GM12892 (cell line): Measurements from ENCODE around the gene GPR153.

Experiments
- DNase-seq: peaks from one replicate; pipeline ENCODE4 v3.0.0; 2011; ENCODE audit not compliant: insufficient read length
- FAIRE-seq: peaks from 2 replicates; lab custom pipeline; 2011; peaks lifted over from hg19 to GRCh38; lab: Jason Lieb, UNC
- POLR2A ChIP-seq: IDR thresholded peaks from 2 replicates; pipeline ENCODE4 v1.6.1; 2011; ENCODE audit warnings: low read depth, low read length, control low read depth
- POLR2AphosphoS5 ChIP-seq: IDR thresholded peaks from 2 replicates; pipeline ENCODE4 v1.6.1; 2011; ENCODE audit warnings: low read depth, low read length, control low read depth
- TAF1 ChIP-seq: IDR thresholded peaks from 2 replicates; pipeline ENCODE4 v1.6.1; 2011; ENCODE audit warnings: low read depth, mild to moderate bottlenecking, control low read depth, low read length, borderline replicate concordance

Gene GPR153

DNA sequence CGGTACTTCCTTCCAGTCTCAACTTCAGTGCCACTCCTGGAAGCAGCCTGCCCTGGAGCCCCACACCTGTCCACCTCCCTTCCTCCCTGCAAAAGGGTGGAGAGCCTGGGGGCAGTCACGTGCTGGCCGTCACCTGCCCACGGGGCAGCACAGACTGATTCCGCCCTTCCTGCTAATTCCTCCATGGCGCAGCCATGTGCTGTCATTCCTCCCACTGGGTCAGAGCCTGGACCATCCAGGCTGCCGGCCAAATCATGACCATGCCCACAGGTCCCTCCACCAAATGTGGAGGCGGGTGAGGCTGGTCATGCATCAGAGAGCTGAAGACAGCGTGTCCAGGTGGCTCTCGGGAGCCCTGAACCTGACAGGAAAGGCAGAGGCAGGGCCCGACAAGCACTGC lies 24.4 kb upstream of the GPR153 start:
- no peak for TF ChIP-seq POLR2A
- TF ChIP-seq TAF1, result no peak
- no peak for TF ChIP-seq POLR2AphosphoS5
- DNase-seq (no peak), FAIRE-seq (no peak)

- FAIRE-seq, result no peak
- DNase-seq, result no peak
- TF ChIP-seq POLR2AphosphoS5 (no peak), POLR2A (no peak), TAF1 (no peak)
Measured at GRCh38 chr1:6282577-6283270, 21.8 kb upstream of the GPR153 start.

GRCh38 chr1:6281511-6282402 lies 20.9 kb upstream of the GPR153 start:
- no peak for FAIRE-seq
- TF ChIP-seq POLR2AphosphoS5 (no peak), TAF1 (no peak), POLR2A (no peak)
- no peak for DNase-seq

DNA sequence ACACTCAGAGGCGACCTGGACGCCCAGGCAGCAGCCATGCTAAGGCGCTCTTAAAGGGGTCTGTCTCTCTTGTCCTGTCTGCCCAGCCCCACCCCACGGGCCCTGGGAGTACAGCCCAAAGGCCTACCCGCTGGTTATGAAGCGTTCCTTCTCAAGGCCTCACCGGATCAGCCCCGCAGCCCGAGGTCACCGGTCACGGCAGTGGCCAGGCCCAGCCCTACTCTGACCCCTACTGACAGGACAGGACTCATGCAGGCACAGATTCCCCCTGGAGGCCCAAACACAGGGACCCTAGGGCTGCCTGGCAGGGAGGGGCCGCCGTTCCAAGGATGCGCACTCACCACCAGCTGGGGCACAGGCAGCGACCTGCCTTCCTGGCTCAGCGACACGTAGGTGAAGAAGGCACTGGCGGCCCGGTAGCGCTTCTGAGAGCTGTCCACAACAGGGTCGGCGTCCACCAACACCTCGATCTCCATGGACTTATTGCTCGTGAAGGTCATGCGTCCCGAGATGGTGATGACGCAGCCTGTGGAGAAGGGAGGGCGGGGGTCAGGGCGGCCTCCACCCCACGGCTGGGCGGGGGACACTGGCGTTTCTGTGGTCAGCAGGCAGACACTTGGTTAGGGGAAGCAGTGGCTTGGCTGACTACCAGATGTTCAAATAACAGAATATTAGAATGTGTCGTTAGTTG lies 20.0 kb upstream of the GPR153 start:
- DNase-seq (no peak), FAIRE-seq (no peak)
- TF ChIP-seq TAF1 (no peak), POLR2AphosphoS5 (no peak), POLR2A (no peak)

DNA sequence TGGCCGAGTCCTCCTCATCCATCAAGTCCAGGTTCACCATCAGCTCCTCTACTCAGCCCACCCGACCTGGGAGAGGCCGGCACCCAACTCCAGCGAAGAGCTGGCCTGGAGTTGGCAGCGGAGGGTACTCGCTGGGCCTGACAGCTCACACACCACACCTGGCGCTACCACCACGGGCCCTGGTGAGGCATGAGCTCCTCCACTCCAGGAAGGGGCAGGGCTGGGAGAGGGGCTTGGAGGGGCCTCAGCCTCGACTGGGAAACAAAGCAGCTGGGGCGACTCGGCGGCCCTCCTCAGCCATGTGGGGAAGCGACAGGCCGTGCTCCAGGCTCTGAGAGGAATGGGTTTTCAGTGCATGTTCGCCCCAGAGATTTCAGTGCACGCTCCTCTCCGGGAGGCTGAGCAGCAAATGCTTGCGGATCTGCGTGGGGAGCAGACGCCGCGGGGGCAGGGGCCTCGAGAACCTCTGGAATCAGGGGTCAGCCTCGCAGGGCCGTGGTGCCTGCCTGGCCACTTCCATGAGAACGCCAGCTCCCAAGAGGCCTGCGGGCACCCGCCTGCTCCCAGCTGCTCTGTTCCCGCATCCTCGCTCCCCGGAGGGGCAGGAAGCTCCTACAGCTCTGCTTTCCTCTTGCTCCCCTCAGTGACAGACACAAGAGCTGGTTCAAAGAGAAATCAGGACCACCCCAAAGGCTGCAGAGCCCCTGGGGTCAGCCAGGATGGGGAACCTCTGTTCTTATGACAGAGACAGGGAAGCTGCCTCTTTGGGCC lies 18.9 kb upstream of the GPR153 start:
- no peak for DNase-seq
- no peak for FAIRE-seq
- TF ChIP-seq POLR2AphosphoS5, result no peak
- TF ChIP-seq TAF1, result no peak
- TF ChIP-seq POLR2A, result no peak

- FAIRE-seq (no peak), DNase-seq (no peak)
- TF ChIP-seq POLR2A (no peak), POLR2AphosphoS5 (no peak), TAF1 (no peak)
Measured at GRCh38 chr1:6279066-6279465, 18.2 kb upstream of the GPR153 start.

GRCh38 chr1:6278263-6278662 lies 17.4 kb upstream of the GPR153 start:
- TF ChIP-seq POLR2A, result no peak
- no peak for TF ChIP-seq POLR2AphosphoS5
- no peak for TF ChIP-seq TAF1
- no peak for DNase-seq
- no peak for FAIRE-seq

DNA sequence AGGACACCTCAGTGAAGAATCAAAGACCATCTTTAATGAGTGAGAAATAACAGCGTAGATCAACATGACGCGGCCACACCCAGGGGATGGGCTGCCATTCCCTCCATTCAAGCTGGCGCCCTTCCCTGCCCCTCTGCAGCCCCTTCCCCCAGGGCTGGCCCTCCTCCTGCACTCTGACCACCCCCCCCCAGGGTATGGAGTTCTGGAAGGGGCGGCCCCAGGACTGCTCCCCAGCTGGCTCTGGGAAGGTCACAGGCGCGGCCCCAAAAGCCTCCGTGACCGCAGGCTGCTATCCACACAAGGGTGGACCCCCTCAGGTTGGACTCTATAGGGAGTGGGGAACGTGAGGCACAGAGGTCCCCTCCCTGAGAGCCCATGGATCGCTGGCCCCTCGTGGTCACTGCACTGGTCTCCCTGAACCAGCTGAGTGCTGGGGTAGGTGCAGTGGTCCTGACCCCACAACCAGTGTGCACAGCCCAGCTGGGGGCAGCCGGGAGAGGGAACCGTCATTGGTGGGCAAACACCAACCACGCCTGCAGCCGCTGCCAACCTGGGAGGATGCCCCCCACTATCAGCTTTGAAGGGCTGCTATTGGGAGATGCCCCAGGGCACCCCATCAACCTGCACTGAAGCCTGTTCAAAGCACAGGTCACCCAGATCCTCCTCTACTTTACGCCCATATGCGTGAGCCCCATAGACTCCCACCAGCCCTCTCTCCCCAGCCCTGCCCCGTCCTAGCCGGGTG lies 16.1 kb upstream of the GPR153 start:
- FAIRE-seq (no peak), DNase-seq (no peak)
- TF ChIP-seq POLR2AphosphoS5 (no peak), TAF1 (no peak), POLR2A (no peak)

- TF ChIP-seq POLR2AphosphoS5 (no peak), TAF1 (no peak), POLR2A (no peak)
- DNase-seq, result no peak
- no peak for FAIRE-seq
Measured at GRCh38 chr1:6275826-6276782, 15.2 kb upstream of the GPR153 start.
